ENCODE data around the gene WRAP53.
"Not testable (repeated sequence)": the region's sequence is repeated elsewhere in the genome, so short reads cannot be mapped to it uniquely, and the experiment has no call there.

The WRAP53 gene

DNA sequence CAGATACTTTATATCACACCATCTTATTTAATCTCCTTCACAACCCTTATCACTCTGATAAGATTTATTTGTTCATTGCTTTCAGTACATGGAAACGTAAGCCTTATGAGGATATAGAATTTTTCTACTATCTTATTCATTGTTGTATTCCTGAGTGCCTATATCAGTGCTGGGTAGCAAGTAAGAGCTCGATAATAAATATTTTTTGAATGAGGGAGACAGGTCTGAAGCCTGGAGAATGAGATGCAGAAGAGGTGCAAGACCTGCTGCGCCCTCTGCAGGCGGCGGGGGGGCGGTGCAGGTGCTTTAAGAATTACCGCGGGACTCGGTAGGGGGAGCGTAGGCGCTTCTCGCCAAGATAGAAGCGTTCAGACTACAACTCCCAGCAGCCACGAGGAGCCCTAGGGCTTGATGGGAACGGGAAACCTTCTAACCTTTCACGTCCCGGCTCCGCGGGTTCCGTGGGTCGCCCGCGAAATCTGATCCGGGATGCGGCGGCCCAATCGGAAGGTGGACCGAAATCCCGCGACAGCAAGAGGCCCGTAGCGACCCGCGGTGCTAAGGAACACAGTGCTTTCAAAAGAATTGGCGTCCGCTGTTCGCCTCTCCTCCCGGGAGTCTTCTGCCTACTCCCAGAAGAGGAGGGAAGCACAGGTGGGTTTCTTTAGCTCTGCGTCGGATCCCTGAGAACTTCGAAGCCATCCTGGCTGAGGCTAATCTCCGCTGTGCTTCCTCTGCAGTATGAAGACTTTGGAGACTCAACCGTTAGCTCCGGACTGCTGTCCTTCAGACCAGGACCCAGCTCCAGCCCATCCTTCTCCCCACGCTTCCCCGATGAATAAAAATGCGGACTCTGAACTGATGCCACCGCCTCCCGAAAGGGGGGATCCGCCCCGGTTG, at the start of gene WRAP53:
TSS of gene WRAP53 (plus strand) at position 570 of the 900 bp plus-strand sequence. CDS start at position 742, 172 bp downstream.
- peak; percentile 100 for DNase-seq

DNA sequence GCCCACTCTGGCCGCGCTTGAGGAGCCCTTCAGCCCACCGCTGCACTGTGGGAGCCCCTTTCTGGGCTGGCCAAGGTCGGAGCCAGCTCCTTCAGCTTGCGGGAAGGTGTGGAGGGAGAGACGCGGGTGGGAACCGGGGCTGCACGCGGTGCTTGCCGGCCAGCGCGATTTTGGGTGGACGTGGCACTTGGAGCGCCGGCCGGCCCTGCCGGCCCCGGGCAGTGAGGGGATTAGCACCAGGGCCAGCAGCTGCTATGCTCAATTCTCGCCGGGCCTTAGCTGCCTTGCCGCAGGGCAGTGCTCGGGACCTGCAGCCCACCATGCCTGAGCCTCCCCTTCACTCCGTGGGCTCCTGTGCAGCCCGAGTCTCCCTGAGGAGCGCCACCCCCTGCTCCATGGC, 47.5 kb upstream of the WRAP53 start:
- DNase-seq: no peak

DNA sequence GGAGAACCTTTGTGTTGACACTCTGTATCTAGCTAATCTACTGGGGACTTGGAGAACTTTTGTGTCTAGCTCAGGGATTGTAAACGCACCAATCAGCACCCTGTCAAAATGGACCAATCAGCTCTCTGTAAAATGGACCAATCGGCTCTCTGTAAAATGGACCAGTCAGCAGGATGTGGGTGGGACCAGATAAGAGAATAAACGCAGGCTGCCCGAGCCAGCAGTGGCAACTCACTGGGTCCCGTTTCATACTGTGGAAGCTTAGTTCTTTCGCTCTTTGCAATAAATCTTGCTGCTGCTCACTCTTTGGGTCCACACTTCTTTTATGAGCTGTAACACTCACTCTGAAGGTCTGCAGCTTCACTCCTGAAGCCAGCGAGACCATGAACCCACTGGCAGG, 46.6 kb upstream of the WRAP53 start:
- DNase-seq: not testable (repeated sequence)

DNA sequence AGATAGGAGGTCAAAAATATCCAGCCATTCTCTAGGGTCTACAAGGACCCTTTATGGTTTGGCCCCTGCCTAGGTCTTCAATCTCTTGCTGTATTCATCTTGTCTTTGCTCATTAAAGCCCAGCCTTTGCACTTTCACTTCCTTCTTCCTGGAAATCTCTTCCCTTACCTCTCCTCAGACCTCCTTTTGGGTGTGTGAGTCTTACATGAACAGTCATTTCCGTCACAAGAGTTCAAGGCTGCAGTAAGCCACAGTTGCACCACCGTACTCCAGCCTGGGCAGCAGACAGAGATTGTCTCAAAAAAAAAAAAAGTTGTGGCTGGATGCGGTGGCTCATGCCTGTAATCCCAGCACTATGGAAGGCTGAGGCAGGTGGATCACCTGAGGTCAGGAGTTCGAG, 43.5 kb upstream of the WRAP53 start:
- DNase-seq: no peak

DNA sequence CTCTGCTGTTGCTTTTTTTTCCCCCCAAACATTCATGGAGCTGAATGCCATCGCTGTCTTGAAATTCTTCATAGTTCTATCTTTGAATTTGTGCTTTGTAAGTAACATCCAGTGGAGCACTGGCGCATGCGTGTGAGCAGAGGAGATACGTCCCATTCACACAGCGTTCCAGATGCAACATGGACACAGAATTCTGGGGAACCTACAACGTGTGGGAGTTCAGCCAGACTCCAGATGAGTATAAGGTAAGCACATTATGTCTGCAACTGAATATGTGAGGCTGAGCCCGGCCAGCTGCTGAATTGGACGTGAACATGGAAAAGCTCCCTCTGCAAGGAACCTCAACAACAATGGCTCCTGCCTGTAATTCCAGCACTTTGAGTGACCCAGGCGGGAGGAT, 41.8 kb upstream of the WRAP53 start:
- no peak for DNase-seq

DNA sequence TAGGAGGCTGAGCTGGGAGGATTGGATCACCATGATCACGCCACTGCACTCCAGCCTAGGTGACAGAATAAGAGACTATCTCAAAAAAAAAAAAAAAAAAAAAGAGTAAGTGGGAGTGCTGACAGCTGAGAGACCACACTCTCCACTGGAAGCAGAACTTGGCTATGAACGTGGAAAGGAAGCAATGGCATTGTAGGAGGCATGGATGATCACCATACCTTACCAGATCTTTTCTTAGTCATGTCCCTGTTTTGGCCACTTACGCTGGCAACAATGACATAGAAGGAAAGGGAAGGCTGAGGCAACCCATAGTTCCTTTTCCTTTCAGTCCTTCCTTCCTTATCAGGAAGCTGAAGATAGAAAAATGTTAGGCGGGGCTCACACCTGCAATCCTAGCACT, 41.3 kb upstream of the WRAP53 start:
- no peak for DNase-seq

DNA sequence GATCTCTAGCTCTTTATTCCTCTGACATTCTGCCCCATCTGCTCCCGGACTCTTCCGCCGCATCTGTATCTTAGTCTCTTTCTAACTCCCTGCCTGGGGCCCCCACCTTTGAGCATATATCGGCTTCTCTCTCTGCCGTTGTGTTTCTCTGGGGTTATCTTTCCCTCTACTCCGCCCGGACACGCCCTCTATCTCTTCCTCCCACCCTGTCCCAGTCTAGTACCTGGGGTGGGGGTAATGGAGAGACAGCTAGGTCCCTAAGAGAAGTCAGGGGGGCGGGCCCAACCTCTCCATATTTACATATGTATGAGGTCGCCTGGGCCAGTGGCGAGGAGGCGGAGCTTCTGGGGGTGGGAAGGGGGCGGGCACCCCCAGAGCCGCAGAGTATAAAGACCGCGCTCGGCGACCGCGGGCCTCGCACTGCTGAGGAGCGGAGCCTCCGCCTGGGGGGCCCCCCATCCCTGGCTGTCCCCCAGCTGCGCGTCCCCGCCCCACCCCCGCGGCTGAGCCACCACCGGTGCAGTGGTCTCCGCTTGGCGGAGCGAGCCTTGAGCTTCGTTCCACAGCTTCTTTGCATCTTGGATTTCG, 37.7 kb upstream of the WRAP53 start, which contains the start of gene ATP1B2:
TSS of gene ATP1B2 (plus strand) at position 418 of the 588 bp plus-strand sequence. CDS start 593 bp downstream, outside the sequence.
- peak; percentile 100 for DNase-seq

DNA sequence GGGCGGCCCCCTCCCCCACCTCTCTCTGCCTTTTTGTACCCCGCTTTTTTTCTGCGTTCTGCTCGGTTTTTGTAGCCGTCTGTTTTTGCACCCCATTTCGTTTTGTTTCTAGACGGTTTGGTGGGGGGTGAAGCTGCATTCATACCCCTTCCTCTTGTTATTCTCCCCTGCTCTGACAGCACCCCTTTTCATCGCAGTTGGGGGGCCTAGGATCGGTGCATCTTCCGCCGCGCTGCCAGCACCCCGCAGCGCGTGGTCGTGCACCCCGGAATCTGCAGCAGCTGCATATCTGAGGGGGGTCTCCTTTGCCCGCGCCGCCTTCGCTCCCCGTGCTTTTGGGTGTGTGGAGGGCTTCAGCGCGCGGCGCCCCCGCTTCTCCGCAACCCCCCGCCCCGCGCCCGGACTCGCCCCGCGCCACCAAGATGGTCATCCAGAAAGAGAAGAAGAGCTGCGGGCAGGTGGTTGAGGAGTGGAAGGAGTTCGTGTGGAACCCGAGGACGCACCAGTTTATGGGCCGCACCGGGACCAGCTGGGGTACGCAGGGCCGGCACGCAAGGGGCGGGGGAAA, 37.1 kb upstream of the WRAP53 start:
- DNase-seq: no peak

DNA sequence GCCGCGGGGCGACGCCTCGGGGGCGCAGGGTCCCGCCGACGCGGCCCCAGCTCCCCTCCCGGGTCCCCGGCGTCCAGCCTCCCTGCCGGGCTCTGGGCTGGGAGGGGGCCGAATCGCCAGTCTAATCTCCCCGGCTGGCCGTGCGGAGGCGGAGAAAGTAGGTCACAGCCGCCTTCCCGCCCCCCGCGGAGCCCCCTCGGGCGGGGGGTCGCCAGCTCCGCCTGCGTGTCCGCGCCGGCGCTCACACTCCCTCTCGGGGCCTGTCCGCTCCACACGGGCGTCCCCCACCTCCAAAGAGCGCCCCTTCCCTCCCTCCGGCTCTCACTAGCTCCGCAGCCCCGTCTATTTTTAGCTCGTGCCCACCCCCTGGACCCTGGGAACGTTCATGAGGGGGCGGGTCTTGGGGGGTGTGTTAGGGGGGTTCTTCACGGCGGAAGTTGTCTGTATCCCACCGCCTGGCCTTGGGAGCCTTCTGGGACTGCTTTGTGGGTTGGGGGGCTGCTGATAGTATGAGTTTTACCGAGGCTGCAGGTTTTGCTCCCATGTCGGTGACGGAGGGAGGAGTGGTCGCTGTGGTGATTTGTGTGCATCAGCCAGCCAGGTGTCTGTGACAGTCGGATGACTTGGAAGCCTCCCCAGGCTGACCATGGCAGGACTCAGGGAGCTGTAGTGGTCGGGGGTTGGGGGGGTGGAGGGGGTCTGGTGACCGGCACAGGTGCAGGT, 36.5 kb upstream of the WRAP53 start:
- peak; percentile 66 for DNase-seq

DNA sequence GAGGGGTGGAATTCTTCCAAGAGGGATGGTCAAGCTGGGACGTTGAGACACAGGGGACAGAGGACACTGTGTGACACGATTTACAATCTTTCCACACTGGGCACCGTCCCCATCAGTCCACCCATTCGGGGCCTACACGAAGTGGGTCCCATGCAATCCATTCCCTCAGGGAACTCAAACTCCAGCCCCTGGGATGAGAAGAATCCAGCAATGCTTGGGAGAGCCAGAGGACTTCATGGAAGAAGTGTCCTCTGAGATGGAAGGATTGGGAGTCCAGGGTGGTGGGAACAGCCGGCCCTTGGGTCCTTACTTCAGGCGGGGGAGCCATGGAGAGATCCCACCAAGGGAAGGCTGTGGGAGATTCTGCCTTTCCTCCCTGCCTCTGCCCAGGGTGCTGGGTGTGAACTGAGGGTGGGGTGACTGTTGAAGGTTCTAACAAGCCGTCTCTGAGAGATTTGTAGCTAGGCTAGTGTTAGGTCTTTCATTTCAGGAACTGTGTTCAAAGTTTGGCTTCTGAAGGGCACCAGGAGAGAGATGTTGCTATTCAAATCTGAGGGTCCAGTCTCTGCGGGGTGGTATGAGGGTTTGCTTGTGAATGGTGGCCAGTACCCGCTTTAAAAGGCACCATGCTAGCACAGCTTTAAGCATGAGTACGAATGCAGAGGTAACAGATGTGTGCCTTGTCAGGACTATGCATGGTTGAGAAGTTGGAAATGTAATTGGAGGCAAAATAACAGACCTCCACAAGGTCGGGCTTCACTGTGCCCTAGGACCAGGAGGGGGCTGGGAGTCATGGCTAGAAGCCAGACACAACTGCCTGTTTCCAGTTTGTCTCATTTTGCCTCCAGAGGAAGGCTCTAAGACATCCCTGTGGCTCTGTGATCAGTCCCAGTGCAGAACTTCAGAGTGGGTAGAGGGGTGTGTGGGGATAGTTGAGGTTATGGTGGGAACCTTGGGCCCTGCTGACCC, 35.6 kb upstream of the WRAP53 start:
- no peak for DNase-seq

DNA sequence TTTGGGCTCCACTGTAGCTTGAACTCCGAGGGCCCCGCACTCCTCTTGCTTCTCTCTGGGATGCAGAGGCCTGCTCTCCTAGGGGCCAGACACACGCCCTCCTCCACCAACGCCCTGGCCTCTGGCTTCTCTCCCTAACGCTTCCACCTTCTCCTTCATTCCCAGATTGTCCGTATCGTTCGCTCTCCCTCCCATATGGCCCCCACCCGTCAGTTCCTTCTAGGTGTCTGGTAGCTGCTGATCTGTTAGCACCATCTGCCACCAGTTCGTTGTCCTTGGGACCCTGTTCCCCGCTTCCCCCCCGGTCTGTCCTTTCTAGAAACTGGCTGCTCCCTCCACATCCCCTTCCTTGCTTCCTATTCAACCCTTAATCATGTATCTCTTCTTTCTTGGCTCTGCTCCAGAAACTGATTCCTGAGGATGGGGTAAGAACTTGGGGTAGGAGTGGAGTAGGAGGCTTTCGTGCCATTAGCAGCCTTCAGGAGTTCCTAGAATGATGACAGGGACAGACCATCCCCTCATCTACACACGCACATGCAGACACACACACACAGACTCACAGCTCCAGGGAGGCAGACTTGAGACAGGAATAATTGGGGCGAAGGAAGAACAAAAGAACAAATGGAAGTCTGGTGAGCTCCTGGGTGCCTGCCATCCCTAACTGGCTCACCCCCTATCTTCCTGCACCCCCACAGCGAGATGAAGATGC, 33.3 kb upstream of the WRAP53 start:
- peak; percentile 83 for DNase-seq

DNA sequence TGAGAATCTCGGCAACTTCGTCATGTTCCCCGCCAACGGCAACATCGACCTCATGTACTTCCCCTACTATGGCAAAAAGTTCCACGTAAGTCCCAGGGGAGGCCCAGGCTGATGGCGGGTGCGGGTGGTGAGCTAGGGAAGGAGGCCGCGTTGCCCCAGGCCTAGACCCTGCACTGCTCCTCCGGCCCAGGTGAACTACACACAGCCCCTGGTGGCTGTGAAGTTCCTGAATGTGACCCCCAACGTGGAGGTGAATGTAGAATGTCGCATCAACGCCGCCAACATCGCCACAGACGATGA, 32.8 kb upstream of the WRAP53 start:
- no peak for DNase-seq

DNA sequence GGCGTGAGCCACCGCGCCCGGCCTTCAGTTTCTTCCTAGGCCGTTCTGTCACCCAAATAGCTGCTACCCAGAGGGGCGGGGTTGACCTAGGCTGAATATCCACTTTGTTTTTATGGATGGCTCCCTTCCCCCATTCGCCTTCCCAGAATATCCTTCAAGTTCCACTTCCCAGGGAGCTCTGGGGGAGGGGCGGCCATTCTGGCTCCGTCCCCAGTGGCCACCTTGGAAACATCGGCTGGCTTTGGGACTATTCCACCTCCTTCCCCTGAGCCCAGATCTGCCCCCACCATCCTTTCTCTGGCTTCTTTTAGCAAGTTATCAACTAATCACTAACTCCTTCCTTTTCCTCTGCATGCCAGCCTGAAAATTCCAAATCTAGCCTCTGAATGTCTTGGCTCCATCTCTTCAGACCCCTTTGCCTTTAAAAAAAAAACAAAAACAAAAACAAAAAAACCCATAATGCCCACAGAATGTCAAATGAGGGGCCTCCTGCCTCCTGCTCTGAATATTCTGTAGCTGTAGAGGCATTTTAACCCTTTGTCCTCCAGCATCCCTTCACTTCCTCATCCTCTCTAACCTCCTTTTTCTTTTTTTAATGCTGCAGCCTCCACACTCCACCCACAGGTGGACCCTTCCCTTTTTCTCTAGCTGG, 31.2 kb upstream of the WRAP53 start:
- peak; percentile 87 for DNase-seq

DNA sequence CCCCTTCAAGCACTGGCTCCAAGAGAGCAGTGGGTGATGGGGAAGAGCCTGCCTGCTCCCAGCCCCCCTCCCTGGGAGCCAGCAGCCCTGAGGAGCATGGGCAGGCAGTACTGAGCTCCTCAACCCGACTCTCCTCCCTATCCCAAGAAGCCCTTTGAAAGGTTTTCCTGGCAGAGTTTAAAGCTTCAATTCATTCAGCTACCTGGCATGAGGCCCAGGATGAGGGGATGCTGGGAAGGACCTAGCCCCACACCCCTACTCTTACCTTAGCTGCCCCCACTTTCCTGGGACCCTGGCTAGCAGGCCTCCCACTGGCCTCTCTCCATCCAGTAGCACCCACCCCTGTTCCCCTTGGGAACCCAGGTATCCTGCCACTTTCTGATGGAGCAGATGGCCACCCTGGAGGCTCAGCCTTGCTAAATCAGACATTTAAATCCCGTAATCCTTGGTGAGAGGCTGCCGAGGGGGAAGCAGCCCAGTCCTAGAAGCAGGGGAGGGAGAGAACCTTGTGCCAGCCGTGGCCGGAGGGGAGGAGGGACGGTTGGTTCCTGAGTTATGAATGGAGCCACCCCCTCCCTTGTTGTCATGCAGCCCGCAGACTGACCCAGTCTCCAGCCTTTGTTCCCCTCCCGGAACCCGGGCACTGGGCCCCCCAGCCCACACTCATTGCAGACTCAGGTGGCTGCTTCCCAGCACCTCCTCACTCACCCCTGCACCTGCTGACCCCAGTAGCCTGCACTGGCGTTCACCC, 20.4 kb upstream of the WRAP53 start:
- peak; percentile 98 for DNase-seq

DNA sequence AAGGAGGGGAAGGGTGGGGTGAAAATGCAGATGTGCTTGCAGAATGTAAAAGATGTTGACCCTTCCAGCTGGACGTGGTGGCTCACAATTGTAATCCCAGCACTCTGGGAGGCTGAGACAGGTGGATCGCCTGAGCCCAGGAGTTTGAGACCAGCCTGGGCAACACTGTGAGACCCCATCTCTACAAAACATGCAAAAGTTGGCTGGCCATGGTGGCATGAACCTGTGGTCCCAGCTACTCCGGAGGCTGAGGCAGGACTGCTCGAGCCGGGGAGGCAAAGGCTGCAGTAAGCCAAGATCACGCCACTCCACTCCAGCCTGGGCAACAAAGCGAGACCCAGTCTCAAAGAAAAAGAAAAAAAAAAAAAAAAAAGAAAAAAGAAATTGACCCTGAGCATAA, 19.8 kb upstream of the WRAP53 start:
- no peak for DNase-seq

DNA sequence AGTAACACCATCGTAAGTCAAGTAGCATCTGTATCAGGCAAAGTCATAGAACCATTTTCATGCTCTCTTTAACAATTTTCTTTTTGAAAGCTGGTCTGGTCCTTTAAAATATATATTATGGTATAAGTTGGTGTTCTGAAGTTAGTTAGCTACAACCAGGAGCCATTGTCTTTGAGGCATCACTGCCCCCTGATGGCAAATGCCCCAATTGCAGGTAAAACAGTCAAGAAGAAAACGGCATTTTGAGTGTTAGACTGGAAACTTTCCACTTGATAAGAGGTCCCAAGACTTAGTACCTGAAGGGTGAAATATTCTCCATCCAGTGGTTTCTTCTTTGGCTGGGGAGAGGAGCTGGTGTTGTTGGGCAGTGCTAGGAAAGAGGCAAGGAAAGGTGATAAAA, 15.0 kb upstream of the WRAP53 start:
- DNase-seq: peak; percentile 77

DNA sequence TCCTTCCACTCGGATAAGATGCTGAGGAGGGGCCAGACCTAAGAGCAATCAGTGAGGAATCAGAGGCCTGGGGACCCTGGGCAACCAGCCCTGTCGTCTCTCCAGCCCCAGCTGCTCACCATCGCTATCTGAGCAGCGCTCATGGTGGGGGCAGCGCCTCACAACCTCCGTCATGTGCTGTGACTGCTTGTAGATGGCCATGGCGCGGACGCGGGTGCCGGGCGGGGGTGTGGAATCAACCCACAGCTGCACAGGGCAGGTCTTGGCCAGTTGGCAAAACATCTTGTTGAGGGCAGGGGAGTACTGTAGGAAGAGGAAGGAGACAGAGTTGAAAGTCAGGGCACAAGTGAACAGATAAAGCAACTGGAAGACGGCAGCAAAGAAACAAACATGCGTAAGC, 13.3 kb upstream of the WRAP53 start:
- no peak for DNase-seq

DNA sequence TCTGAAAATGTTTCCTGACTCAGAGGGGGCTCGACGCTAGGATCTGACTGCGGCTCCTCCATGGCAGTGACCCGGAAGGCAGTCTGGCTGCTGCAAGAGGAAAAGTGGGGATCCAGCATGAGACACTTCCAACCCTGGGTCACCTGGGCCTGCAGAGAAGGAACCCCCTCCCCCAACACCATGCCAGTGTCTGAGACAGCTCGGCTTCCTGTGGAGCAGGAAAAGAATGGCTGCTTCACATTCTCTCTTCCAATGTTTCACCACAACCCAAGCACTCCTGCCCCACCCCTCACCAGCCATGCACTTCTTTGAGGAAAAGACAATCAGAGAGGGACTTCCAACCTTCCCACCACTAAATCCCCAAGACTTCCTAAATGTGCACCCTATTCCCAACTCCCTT, 11.7 kb upstream of the WRAP53 start:
- DNase-seq: no peak

DNA sequence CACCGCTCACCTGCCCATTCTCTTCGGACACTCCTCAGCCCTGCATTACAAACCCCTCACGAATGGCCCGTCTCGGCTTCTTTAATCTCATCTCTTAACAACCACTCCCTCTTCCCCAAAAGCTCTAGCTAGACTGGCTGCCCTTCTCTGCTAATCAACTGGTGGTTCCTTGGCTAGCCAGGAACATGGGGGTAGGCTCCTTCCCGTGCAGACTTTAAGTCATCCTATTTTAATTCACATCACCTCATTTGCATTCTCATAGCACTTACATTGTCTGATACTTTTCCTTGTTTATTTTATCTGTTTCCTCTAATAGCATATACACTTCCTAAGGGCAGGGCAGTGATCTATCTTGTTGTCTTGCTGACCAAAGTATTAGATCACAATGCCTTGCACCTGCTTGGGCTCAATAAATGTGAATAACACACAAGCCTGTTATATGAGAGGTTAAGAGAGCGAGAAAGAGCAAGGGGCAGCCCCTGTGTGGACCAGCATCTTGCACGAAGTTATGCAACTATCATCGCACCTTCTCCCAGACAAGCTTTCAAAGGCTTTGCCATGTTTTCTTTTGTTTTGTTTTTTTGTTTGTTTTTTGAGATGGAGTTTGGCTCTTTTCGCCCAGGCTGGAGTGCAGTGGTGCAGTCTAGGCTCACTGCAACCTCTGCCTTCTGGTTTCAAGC, 10.7 kb upstream of the WRAP53 start:
- no peak for DNase-seq
